ENCODE measurements around the gene FOXO3B. TPM values are rescaled to one million over a fixed set of nuclear protein-coding genes. Genes with fewer than 3 reads are reported as not detected.
"Not testable (repeated sequence)": the region's sequence is repeated elsewhere in the genome, so short reads cannot be mapped to it uniquely, and the experiment has no call there.

Gene FOXO3B
- total and polyA plus RNA-seq, 2 experiments from 2014 or later, result 1.8 to 5.8 TPM

- H3K36me3 ChIP-seq (ENCODE audit: low read depth); H3K9ac ChIP-seq; H2AFZ ChIP-seq; H3K9me2 ChIP-seq (ENCODE audit: insufficient read depth); in situ Hi-C loops (cut with MboI); H3K9me3 ChIP-seq (ENCODE audit: low read depth); H3K4me2 ChIP-seq (ENCODE audit: unreplicated experiment); H3K4me3 ChIP-seq; H3K4me1 ChIP-seq (ENCODE audit: insufficient read depth); DNase-seq; H3F3A ChIP-seq (ENCODE audit: insufficient read depth); H3K27ac ChIP-seq; H3K79me2 ChIP-seq (ENCODE audit: insufficient read depth); H4K20me1 ChIP-seq (ENCODE audit: insufficient read depth); H3K27me3 ChIP-seq (replicated peaks; ENCODE audit: insufficient read depth): not testable (repeated sequence)
- WGBS, 2 experiments (ENCODE audit: low coverage in 1 of 2, low lambda C conversion rate in 2 of 2, missing lambda C conversion rate in 2 of 2), result 80 to 82% methylated on average over 9 of the region's 9 CpGs
Observed at GRCh38 chr17:18644291-18644690, 37.8 kb downstream of the FOXO3B start, which contains the start of gene TBC1D28. Gene TBC1D28 (minus strand): TSS chr17:18644391. CDS start chr17:18641352, 3,039 bp downstream.

DNA sequence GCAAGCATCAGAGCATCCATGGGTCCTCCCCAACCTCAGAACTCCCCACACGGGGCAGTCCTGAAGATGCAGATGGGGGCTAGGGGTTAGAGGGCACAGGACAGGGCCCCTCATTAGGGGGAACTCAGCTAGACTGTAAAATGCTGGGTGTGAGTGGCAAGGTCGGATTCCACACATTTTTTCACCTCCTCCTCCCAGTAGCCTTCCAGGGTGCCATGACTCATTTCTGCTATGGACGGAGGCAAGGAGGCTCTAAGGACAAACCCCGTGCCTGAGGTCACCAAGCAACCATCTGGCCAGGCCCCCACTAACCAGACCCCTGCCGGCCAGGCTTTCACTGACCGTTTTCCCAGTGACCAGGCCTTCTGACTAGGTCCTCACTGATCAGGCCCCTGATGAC is 39.0 kb downstream of the FOXO3B start:
- DNase-seq; H3K4me3 ChIP-seq; H3K79me2 ChIP-seq (ENCODE audit: insufficient read depth); H3K9me2 ChIP-seq (ENCODE audit: insufficient read depth); H3K27me3 ChIP-seq (replicated peaks; ENCODE audit: insufficient read depth); H2AFZ ChIP-seq; H3K4me1 ChIP-seq (ENCODE audit: insufficient read depth); in situ Hi-C loops (cut with MboI); H3K27ac ChIP-seq; H3K36me3 ChIP-seq (ENCODE audit: low read depth); H3K9ac ChIP-seq; H3K9me3 ChIP-seq (ENCODE audit: low read depth); H3K4me2 ChIP-seq (ENCODE audit: unreplicated experiment); H4K20me1 ChIP-seq (ENCODE audit: insufficient read depth); H3F3A ChIP-seq (ENCODE audit: insufficient read depth): not testable (repeated sequence)
- WGBS, 2 experiments (ENCODE audit: low coverage in 1 of 2, low lambda C conversion rate in 2 of 2, missing lambda C conversion rate in 2 of 2), result 34 to 42% methylated on average over 2 to 5 of the region's 6 CpGs

DNA sequence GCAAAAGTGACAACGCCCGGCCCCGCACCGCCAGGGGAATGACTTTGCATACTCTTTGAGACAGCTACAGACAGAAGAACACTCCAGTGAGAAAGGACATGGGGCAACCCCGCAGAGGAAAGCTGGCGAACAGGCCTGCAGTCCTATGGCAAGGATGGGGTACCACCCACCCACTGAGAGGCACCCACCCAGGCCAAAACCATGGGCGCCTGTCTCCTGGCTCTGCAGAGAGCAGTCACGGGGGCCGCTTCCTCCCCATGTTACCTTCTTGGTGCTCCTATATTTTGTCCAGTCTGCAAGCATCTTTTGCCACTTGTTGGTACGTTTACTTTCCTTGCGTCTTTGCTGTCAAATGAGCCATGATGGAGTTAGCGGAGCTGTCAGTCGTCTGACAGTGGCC is 43.8 kb downstream of the FOXO3B start:
- H3K9me3 ChIP-seq (ENCODE audit: low read depth); H3K4me3 ChIP-seq; H4K20me1 ChIP-seq (ENCODE audit: insufficient read depth); H3K9me2 ChIP-seq (ENCODE audit: insufficient read depth); H2AFZ ChIP-seq; H3F3A ChIP-seq (ENCODE audit: insufficient read depth); H3K27ac ChIP-seq; H3K36me3 ChIP-seq (ENCODE audit: low read depth); in situ Hi-C loops (cut with MboI); DNase-seq; H3K4me2 ChIP-seq (ENCODE audit: unreplicated experiment); H3K79me2 ChIP-seq (ENCODE audit: insufficient read depth); H3K27me3 ChIP-seq (replicated peaks; ENCODE audit: insufficient read depth); H3K9ac ChIP-seq; H3K4me1 ChIP-seq (ENCODE audit: insufficient read depth): not testable (repeated sequence)
- 68 to 79% methylated on average over 9 to 13 of the region's 13 CpGs for WGBS, 2 experiments (ENCODE audit: low coverage in 1 of 2, low lambda C conversion rate in 2 of 2, missing lambda C conversion rate in 2 of 2)

DNA sequence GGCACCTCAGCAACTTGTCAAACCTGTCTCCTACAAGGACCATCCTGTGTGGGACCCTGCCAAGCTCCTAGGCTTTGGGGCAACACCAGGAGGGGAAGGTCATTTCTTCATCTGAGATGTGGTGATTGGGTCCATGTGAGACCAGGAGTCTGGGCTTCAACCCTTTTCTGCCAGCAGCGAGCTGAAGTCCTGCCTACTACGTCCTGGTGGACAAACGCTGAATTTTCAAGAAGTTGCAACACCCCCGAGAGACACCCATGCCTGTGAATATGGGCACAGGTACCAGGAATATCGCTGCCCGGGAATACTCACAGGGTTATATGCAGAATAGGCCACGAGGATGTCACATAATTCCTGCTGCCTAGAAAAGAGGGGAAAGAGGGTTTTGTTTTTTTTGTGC is 45.9 kb downstream of the FOXO3B start:
- H3K4me1 ChIP-seq (ENCODE audit: insufficient read depth); H3K4me2 ChIP-seq (ENCODE audit: unreplicated experiment); in situ Hi-C loops (cut with MboI); H3K9ac ChIP-seq; H3F3A ChIP-seq (ENCODE audit: insufficient read depth); H3K4me3 ChIP-seq; H3K9me2 ChIP-seq (ENCODE audit: insufficient read depth); H3K27ac ChIP-seq; H2AFZ ChIP-seq; H3K36me3 ChIP-seq (ENCODE audit: low read depth); H3K27me3 ChIP-seq (replicated peaks; ENCODE audit: insufficient read depth); H4K20me1 ChIP-seq (ENCODE audit: insufficient read depth); H3K9me3 ChIP-seq (ENCODE audit: low read depth); H3K79me2 ChIP-seq (ENCODE audit: insufficient read depth): not testable (repeated sequence)
- DNase-seq, result peak; percentile 8
- WGBS, 2 experiments (ENCODE audit: low coverage in 1 of 2, low lambda C conversion rate in 2 of 2, missing lambda C conversion rate in 2 of 2), result 78 to 87% methylated on average over 7 of the region's 7 CpGs

GRCh38 chr17:18635773-18636172 is 46.3 kb downstream of the FOXO3B start:
- H3K4me2 ChIP-seq (ENCODE audit: unreplicated experiment), result not testable (repeated sequence)

GRCh38 chr17:18634550-18635263 is 47.4 kb downstream of the FOXO3B start:
- peak overlapping the region; percentile 50 for H3K4me3 ChIP-seq
- H3K4me1 ChIP-seq (ENCODE audit: insufficient read depth); H3K27me3 ChIP-seq (replicated peaks; ENCODE audit: insufficient read depth); H3K36me3 ChIP-seq (ENCODE audit: low read depth); H3F3A ChIP-seq (ENCODE audit: insufficient read depth); H4K20me1 ChIP-seq (ENCODE audit: insufficient read depth); in situ Hi-C loops (cut with MboI); H3K9me2 ChIP-seq (ENCODE audit: insufficient read depth); H3K79me2 ChIP-seq (ENCODE audit: insufficient read depth); H3K9ac ChIP-seq; H3K27ac ChIP-seq; H3K9me3 ChIP-seq (ENCODE audit: low read depth): not testable (repeated sequence)
- H3K4me2 ChIP-seq (ENCODE audit: unreplicated experiment), result peak overlapping the region; percentile 65
- 10 to 14% methylated on average over 46 to 51 of the region's 56 CpGs for WGBS, 2 experiments (ENCODE audit: low coverage in 1 of 2, low lambda C conversion rate in 2 of 2, missing lambda C conversion rate in 2 of 2)
- peak overlapping the region; percentile 45; the same call in 1 of the 2 replicates for H2AFZ ChIP-seq
- peak; percentile 10 for DNase-seq

More at GRCh38 chr17:18635773-18636172, 46.3 kb downstream of the FOXO3B start:
- H3K36me3 ChIP-seq (ENCODE audit: low read depth); H3K27ac ChIP-seq; H3K4me1 ChIP-seq (ENCODE audit: insufficient read depth); H3K9ac ChIP-seq; H3F3A ChIP-seq (ENCODE audit: insufficient read depth); H3K9me3 ChIP-seq (ENCODE audit: low read depth); H3K4me3 ChIP-seq; H2AFZ ChIP-seq; in situ Hi-C loops (cut with MboI); H3K27me3 ChIP-seq (replicated peaks; ENCODE audit: insufficient read depth); DNase-seq; H3K79me2 ChIP-seq (ENCODE audit: insufficient read depth); H4K20me1 ChIP-seq (ENCODE audit: insufficient read depth); H3K9me2 ChIP-seq (ENCODE audit: insufficient read depth): not testable (repeated sequence)
- WGBS, 2 experiments (ENCODE audit: low coverage in 1 of 2, low lambda C conversion rate in 2 of 2, missing lambda C conversion rate in 2 of 2), result 87 to 92% methylated on average over 7 of the region's 7 CpGs

All from GM23248 (cell line).